ENCODE measurements around the gene AP1S1. TPM values are rescaled to one million over a fixed set of nuclear protein-coding genes. Genes with fewer than 3 reads are reported as not detected.

The AP1S1 gene
- 88.0 and 89.1 TPM in 2 replicates for total RNA-seq

GRCh38 chr7:101153969-101154692, at the start of gene AP1S1:
TSS of gene AP1S1 (plus strand) at chr7:101154476. CDS start at chr7:101154515, 39 bp downstream.

GRCh38 chr7:101126651-101127459, 27.4 kb upstream of the AP1S1 start, which contains the start of gene SERPINE1:
TSS of gene SERPINE1 (plus strand) at chr7:101127104. CDS start at chr7:101128394, 1,290 bp downstream.

GRCh38 chr7:101165075-101165957, 11.0 kb downstream of the AP1S1 start, which contains the start of gene VGF:
TSS of gene VGF (minus strand) at chr7:101165569. CDS start at chr7:101164843, 726 bp downstream.

GRCh38 chr7:101180130-101180755, 26.0 kb downstream of the AP1S1 start, which contains the start of gene NAT16:
TSS of gene NAT16 (minus strand) at chr7:101180293. CDS start at chr7:101174807, 5,486 bp downstream.

GRCh38 chr7:101200862-101201599, 46.8 kb downstream of the AP1S1 start, which contains the start of gene MOGAT3:
TSS of gene MOGAT3 (minus strand) at chr7:101201036. CDS start at chr7:101200854, 182 bp downstream.

Other genes starting within 250 kb of the AP1S1 start
- not detected in 2 replicates for gene MUC3A, start 204.9 kb upstream of the AP1S1 start, total RNA-seq
- gene MUC12, start 184.9 kb upstream of the AP1S1 start, total RNA-seq = 0.35 TPM in 1 of 2 replicates, not detected in the other
- not detected in 2 replicates for gene MUC17, start 134.4 kb upstream of the AP1S1 start, total RNA-seq
- 9.3 and 11.8 TPM in 2 replicates for gene TRIM56, start 69.0 kb upstream of the AP1S1 start, total RNA-seq
- gene SERPINE1, start 27.4 kb upstream of the AP1S1 start, total RNA-seq = 375 and 1,123 TPM in 2 replicates
- 0.51 TPM in 1 of 2 replicates, not detected in the other for gene VGF, start 11.1 kb downstream of the AP1S1 start, total RNA-seq
- not detected in 2 replicates for gene NAT16, start 25.8 kb downstream of the AP1S1 start, total RNA-seq
- gene MOGAT3, start 46.6 kb downstream of the AP1S1 start, total RNA-seq = not detected in 2 replicates
- 68.8 and 98.8 TPM in 2 replicates for gene PLOD3, start 63.1 kb downstream of the AP1S1 start, total RNA-seq
- gene ZNHIT1, start 63.7 kb downstream of the AP1S1 start, total RNA-seq = 104 and 146 TPM in 2 replicates
- gene CLDN15, start 83.3 kb downstream of the AP1S1 start, total RNA-seq = 4.2 and 5.3 TPM in 2 replicates
- 210 and 232 TPM in 2 replicates for gene FIS1, start 90.6 kb downstream of the AP1S1 start, total RNA-seq
- gene IFT22, start 167.3 kb downstream of the AP1S1 start, total RNA-seq = 20.0 and 39.1 TPM in 2 replicates
- under 0.01 TPM in 1 of 2 replicates, not detected in the other for gene COL26A1, start 208.4 kb downstream of the AP1S1 start, total RNA-seq

Data from pericardium fibroblast (primary cell).